ENCODE data around the gene TGIF1.

The TGIF1 gene

DNA sequence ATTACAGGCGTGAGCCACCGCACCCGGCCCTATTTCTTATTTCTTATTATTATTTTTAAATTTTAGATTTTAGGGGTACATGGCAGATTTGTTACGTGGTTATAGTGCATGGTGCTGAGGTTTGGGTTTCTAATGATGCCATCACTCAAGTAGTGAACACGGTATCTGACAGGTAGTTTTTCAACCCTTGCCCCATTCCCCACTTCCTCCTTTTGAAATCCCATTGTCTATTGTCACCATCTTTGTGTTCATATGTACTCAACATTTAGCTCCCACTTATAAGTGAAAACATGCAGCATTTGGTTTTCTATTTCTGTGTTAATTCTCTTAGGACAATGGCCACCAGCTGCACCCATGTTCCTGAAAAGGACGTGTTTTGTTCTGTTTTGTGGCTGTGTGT, 39.5 kb downstream of the TGIF1 start:
- DNase-seq: no peak

DNA sequence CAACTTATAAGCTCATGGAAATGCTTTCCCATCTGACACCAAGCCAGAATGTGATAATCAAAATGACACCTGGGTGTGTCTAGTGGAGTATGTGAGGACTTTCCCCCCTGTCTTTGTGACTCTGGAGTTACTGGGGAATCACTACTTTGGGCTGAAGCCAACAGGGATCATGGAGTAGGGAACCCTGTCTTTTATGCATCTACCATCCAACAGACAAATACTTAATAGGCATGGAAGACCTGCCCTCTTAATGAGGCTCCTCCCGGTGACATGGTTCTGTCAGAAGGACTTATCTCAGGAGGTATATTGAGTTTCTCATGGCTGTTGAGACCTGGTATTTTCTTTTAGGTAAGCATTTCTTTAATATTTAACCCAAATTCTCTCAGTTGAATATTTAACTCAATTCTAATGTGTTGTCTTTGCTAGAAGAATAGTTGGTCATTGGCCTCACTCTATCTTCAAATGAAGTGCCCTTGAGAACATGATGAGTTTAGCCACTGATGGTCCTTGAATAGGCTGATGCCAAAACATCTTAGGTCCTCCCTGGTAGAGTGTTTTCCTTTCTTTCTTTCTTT, 42.1 kb downstream of the TGIF1 start:
- DNase-seq: no peak

DNA sequence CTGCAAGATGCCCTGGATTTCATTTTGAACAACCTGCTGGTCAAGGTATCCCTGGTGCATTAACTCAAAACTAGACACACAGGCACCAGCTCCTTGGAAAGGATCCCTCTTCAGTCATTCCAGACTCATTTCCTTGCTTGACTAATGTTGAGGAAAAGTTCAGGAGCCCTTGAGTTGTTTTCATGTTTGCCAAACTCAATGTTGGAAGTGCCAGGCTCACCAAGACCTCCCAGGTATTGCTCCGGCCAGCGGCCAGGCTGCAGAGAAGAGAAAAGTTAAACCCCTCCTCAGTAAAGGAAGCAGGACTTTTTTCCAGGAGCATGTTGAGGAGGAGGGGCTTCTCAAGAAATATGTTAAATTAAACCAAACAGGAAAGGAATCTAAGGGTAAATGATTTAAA, 42.7 kb downstream of the TGIF1 start:
- no peak for DNase-seq

DNA sequence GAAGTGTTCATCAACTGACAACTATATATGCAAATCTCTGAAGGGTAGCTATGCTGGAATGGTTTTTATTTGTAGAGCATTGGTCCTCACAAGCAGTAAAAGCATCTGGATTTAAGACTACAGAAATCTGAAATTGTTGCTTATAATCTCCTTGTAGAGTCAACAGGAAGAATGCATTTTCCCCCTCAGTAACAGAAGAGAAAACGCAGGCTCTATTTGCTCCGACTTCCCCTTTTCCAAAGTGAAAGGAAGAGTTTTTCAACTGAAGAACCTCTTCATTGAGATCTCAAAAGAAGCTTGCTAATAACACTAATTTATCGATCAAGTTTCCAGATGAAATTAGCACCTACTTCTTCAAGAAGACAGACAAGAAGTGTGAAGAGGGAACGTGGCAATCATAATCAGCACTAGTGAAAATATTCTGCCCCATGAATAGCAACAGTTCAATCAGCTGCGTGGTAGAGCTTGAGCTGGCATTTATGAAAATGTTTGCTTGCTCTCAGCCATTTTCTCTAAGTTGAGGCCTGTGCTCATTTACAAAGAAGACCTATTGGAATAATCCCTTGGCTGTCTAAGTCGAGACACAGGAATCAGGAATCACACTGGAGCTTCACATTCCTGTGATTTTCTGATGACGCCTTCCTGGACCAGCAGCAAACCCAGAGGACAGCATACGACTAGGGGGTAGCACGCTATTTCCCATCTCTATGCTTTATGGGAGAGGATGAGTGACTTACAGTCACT, 43.7 kb downstream of the TGIF1 start:
- no peak for DNase-seq

DNA sequence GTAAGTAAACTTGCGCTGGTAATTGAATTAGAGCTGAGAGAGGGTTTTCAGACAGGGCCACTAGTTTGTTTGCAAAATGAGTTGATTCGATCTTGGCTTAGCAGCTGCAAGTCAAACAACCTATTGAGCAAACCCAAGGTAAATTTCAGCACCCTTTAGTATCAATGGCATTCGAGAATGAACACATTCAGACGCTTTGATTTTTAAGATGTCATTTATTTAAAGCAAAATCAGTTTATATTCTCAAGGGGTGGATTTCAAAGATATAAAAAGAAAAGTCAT, 44.2 kb downstream of the TGIF1 start:
- DNase-seq: no peak

DNA sequence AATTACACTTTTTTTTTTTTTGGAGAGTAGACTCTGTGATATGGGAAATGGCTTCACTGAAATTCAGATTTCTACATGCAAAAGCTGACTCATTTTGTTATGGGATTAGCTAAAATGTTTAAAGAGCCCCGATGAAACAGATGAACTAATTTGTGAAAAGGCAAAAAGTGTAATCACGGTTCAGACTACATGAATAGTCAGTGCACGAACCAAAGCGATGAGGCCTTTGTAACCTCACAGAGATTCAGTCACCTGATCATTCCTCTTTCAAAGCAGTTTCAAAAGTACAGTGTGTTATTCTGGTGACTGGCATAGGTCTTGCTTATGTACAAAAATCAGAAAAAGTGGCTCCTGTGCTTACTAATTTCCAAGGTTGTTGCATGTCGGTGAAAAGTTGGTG, 44.6 kb downstream of the TGIF1 start:
- DNase-seq: no peak

DNA sequence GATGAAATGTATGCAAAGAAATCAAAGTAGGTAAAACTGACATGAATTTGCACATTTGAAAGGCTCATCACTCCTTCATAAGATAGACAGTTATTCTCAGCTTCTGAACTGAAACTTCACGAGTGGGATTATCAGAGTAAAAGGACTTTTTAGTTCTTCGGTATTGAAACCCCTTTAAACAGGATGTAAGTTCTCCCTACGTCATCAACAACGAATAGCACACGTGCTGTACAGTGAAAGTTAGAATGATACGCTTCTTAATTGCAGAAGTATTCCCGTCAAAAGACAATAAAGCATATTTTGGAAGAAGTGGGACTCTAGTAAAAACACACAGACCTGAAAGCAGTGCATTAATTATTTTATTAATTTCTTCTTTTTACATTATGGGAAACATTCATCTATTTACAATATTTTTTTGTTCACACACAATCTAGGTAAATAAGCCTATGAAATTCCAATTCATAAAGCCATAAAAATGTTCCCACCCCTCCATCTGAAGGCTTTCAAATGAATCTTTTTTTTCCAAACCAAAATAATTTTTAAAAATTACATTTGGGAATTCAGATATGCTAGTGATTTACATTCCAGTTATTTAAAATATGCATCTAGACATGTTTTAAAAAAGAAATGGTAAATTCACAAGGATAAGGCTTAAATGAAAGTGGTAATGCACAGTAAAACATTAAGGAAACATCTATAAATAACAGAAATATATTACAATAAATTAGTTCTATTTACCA, 45.9 kb downstream of the TGIF1 start:
- DNase-seq: no peak

DNA sequence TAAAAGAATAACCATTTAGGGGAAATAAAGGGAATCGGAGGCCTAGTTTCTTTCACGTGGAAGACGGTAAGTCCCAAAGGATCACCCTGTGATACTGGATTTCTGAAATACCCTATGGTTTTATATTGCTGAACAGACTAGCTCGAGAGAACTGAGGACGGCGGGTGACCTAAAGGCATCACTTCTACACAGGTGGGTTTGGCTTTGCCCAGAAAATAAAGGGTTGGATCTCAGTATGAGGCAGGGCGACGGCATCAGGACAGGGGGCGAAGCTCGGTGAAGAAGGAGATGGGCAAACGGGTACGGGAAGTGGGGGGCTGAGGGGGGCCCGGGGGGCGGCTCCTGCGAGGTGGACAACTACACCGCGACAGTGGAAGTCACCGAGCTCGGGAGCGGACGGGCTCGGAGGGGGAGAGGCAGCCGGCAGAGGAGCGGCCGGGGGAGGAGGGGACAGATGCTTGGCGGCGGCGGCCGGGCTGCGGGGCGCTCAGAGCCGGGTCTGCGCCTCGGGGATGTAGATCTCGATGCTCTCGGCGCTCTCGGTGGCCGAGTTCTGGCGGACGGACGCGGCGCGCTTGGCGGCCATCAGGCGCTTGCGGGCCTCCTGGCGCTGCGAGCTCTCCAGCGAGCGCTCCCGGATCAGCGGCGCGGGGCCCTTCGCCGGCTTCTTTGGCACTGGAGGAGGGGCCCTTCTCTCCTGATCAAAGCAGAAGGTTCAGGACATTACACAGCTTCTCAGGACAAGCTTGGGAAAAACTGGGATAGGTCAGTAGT, 48.9 kb downstream of the TGIF1 start:
- DNase-seq: no peak

DNA sequence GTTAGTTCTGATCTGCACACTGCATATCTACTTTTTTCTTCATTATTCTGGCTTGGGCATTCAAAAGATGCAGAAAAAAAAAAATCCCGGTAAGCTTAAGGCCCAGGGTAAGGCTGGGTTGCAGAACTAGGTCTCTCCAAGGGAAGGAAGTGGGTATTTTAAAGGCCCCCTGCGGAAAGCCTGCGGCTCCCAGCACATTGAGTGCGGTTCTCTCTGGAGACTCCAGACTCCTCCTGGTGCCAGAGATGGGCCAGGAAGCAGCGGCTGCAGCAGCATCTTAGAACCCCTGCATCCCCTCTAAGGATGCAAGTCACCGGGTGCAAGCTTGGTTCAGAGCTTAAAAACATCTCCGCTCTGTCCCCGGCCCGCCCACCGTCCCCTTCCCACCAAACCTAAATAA, 49.5 kb downstream of the TGIF1 start:
- no peak for DNase-seq

DNA sequence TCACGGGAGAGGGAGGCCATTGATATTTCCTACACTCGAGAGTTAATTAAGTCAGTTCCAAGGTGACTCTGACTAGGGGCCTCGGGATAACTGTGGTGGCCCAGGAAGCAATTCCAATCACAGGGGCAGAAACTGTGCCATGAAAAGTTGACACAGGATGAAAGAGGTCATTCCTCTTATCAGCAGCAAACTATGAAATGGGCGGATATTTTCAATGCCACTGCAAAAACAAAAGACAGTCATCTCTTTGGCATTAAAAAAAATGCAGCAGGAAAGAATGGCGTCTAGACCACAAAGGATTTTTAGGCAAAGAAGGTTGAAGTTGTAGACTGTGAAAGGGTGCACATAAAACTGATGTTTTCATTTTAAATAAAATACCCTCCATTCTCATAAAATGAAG, 50.0 kb downstream of the TGIF1 start:
- DNase-seq: no peak

DNA sequence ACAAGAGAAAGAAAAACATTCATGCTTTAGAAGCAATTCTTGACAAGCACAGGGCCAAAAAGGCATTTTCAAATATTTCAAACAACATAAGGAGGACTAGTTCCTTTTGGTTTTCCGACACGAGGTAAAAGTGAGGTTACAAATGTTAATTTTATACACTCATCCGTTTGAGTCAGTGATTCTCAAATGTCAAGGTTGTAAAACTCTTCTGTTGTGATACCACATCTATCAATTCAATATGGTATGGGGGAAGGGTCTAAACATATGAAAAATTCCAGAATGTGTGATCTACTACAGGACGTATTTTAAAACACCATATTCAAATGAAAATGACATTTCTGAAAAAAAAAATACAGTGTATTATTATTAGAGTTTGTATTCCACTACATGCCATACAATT, 52.7 kb downstream of the TGIF1 start:
- DNase-seq: no peak

DNA sequence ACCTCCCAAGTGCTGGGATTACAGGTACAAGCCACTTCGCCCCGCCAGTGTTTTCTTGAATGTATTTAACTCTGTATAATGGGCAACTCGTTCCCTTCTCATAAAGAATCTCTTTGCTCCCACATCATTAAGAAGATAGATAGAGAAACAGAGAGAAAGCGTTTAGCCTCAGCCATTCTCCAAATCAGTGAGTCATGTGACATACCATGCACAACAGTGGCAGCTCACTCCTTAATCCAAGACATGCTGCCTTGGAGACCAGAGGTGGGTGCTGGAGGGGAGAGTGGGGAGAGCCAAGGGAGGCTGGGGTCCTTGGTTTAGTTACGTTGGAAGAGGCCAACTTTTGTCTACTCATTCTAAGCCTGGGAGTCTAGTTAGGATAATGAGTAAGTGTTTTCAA, 54.7 kb downstream of the TGIF1 start:
- no peak for DNase-seq

DNA sequence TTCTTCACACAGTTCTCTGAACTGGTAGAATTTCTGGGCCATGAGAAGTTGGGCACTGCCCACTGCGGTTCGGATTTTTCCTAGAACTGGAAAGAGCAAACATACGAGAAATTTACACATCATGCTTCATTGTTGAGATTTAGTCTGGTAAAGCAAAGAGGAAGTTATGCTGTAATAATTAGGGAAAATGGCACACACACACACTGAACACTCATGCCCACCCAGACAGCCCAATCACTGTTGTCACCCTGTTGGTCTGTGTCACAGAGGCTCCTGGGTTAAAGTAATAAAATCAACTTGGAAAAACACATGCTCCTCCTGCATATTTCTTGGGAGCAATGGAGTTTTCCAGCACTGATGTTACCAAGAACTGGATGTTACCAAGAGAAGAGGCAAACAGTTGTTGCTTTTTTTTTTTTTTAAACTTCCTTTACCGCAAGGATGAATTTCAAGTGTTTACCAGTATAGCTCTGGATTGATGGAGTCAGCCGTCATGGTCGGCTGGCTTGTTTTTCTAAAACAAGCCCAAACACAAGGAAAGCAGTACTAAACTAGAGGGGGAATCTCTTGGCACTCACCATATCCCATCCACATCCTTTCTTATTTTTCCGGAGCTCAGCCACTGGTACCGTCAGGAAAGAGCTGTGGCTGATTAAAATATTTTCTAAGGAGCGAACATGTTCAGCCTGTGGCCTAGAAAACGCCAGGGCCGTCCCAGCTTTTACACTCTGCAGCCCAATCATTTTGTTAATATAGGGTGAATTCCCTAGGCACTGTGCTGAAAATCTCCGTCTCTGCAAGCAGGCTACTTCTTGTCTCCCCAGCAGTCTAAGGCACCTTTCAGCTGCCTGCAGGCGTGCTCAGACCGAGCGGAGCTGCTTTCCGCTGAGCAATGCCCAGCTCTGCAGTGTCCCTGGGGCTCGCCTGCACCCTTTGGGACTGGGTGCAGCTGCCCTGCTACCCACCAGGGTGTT, 58.9 kb downstream of the TGIF1 start:
- DNase-seq: no peak

Measured in CD4-positive, alpha-beta T cell treated with Interleukin-15 for 1 hour (primary cell).